ENCODE data around the gene UTP25.

UTP25 gene

GRCh38 chr1:209869291-209870149 lies 41.7 kb downstream of the UTP25 start:
- Mint-ChIP-seq H3K27me3 (peaks cover 17% of the 10 kb centered on the region), H3K4me3 (no peak overlapping the region), H3K9me3 (ENCODE audit: low read depth) (peaks cover 6% of the 10 kb centered on the region), H3K36me3 (peaks cover 2% of the 10 kb centered on the region), H3K4me1 (ENCODE audit: low read depth) (no peaks in the 10 kb centered on the region), H3K27ac (no peak overlapping the region)

GRCh38 chr1:209870151-209870831 lies 42.5 kb downstream of the UTP25 start:
- no peaks in the 10 kb centered on the region for H3K4me1 Mint-ChIP-seq (ENCODE audit: low read depth)
- peaks cover 6% of the 10 kb centered on the region for H3K9me3 Mint-ChIP-seq (ENCODE audit: low read depth)
- H3K36me3 Mint-ChIP-seq: peaks cover 2% of the 10 kb centered on the region
- H3K4me3 Mint-ChIP-seq: no peak overlapping the region
- H3K27ac Mint-ChIP-seq: no peak overlapping the region
- peaks cover 17% of the 10 kb centered on the region for H3K27me3 Mint-ChIP-seq

- H3K4me3 Mint-ChIP-seq: no peak overlapping the region
- no peak overlapping the region for H3K27ac Mint-ChIP-seq
- H3K27me3 Mint-ChIP-seq: peaks cover 17% of the 10 kb centered on the region
- peaks cover 2% of the 10 kb centered on the region for H3K36me3 Mint-ChIP-seq
- H3K4me1 Mint-ChIP-seq (ENCODE audit: low read depth): no peaks in the 10 kb centered on the region
- peaks cover 6% of the 10 kb centered on the region for H3K9me3 Mint-ChIP-seq (ENCODE audit: low read depth)
Measured at GRCh38 chr1:209871006-209871405, 43.2 kb downstream of the UTP25 start.

- Mint-ChIP-seq H3K4me3 (no peak overlapping the region), H3K27ac (no peak overlapping the region), H3K27me3 (peaks cover 19% of the 10 kb centered on the region), H3K4me1 (ENCODE audit: low read depth) (no peaks in the 10 kb centered on the region), H3K36me3 (no peaks in the 10 kb centered on the region), H3K9me3 (ENCODE audit: low read depth) (peaks cover 6% of the 10 kb centered on the region)
Measured at GRCh38 chr1:209871430-209871829, 43.7 kb downstream of the UTP25 start.

- Mint-ChIP-seq H3K9me3 (ENCODE audit: low read depth) (peaks cover 2% of the 10 kb centered on the region), H3K4me1 (ENCODE audit: low read depth) (no peaks in the 10 kb centered on the region), H3K27me3 (peaks cover 20% of the 10 kb centered on the region), H3K27ac (no peak overlapping the region), H3K36me3 (no peaks in the 10 kb centered on the region), H3K4me3 (no peak overlapping the region)
Measured at GRCh38 chr1:209873067-209873799, 45.5 kb downstream of the UTP25 start.

GRCh38 chr1:209875515-209875914 lies 47.7 kb downstream of the UTP25 start:
- Mint-ChIP-seq H3K4me3 (no peak overlapping the region), H3K36me3 (no peaks in the 10 kb centered on the region), H3K4me1 (ENCODE audit: low read depth) (no peaks in the 10 kb centered on the region), H3K9me3 (ENCODE audit: low read depth) (no peaks in the 10 kb centered on the region), H3K27me3 (peaks cover 24% of the 10 kb centered on the region), H3K27ac (no peak overlapping the region)

- Mint-ChIP-seq H3K27ac (no peak overlapping the region), H3K27me3 (peaks cover 26% of the 10 kb centered on the region), H3K4me3 (no peak overlapping the region), H3K4me1 (ENCODE audit: low read depth) (no peaks in the 10 kb centered on the region), H3K36me3 (no peaks in the 10 kb centered on the region), H3K9me3 (ENCODE audit: low read depth) (no peaks in the 10 kb centered on the region)
Measured at GRCh38 chr1:209876078-209876800, 48.5 kb downstream of the UTP25 start.

GRCh38 chr1:209877087-209877764 lies 49.5 kb downstream of the UTP25 start:
- Mint-ChIP-seq H3K27ac (no peak overlapping the region), H3K36me3 (no peaks in the 10 kb centered on the region), H3K27me3 (peaks cover 28% of the 10 kb centered on the region), H3K4me3 (no peak overlapping the region), H3K9me3 (ENCODE audit: low read depth) (no peaks in the 10 kb centered on the region), H3K4me1 (ENCODE audit: low read depth) (no peaks in the 10 kb centered on the region)

GRCh38 chr1:209878964-209879363 lies 51.2 kb downstream of the UTP25 start:
- H3K4me3 Mint-ChIP-seq: no peak overlapping the region
- H3K27ac Mint-ChIP-seq: no peak overlapping the region
- H3K4me1 Mint-ChIP-seq (ENCODE audit: low read depth): no peaks in the 10 kb centered on the region
- peaks cover 20% of the 10 kb centered on the region for H3K27me3 Mint-ChIP-seq
- H3K36me3 Mint-ChIP-seq: no peaks in the 10 kb centered on the region
- no peaks in the 10 kb centered on the region for H3K9me3 Mint-ChIP-seq (ENCODE audit: low read depth)

- no peaks in the 10 kb centered on the region for H3K9me3 Mint-ChIP-seq (ENCODE audit: low read depth)
- no peak overlapping the region for H3K27ac Mint-ChIP-seq
- H3K4me3 Mint-ChIP-seq: no peak overlapping the region
- H3K4me1 Mint-ChIP-seq (ENCODE audit: low read depth): no peaks in the 10 kb centered on the region
- H3K27me3 Mint-ChIP-seq: peaks cover 24% of the 10 kb centered on the region
- H3K36me3 Mint-ChIP-seq: no peaks in the 10 kb centered on the region
Measured at GRCh38 chr1:209879539-209879938, 51.8 kb downstream of the UTP25 start.

GRCh38 chr1:209880031-209880430 lies 52.3 kb downstream of the UTP25 start:
- Mint-ChIP-seq H3K27me3 (peaks cover 26% of the 10 kb centered on the region), H3K9me3 (ENCODE audit: low read depth) (no peaks in the 10 kb centered on the region), H3K27ac (no peak overlapping the region), H3K36me3 (no peaks in the 10 kb centered on the region), H3K4me1 (ENCODE audit: low read depth) (peaks cover 1% of the 10 kb centered on the region), H3K4me3 (no peak overlapping the region)

- peaks cover 22% of the 10 kb centered on the region for H3K27me3 Mint-ChIP-seq
- no peaks in the 10 kb centered on the region for H3K9me3 Mint-ChIP-seq (ENCODE audit: low read depth)
- H3K27ac Mint-ChIP-seq: no peak overlapping the region
- H3K4me3 Mint-ChIP-seq: no peak overlapping the region
- H3K4me1 Mint-ChIP-seq (ENCODE audit: low read depth): peaks cover 1% of the 10 kb centered on the region
- no peaks in the 10 kb centered on the region for H3K36me3 Mint-ChIP-seq
Measured at GRCh38 chr1:209881619-209882018, 53.8 kb downstream of the UTP25 start.

- no peaks in the 10 kb centered on the region for H3K36me3 Mint-ChIP-seq
- H3K9me3 Mint-ChIP-seq (ENCODE audit: low read depth): no peaks in the 10 kb centered on the region
- peaks cover 1% of the 10 kb centered on the region for H3K4me1 Mint-ChIP-seq (ENCODE audit: low read depth)
- peaks cover 25% of the 10 kb centered on the region for H3K27me3 Mint-ChIP-seq
- H3K4me3 Mint-ChIP-seq: no peak overlapping the region
- H3K27ac Mint-ChIP-seq: no peak overlapping the region
Measured at GRCh38 chr1:209882286-209882685, 54.5 kb downstream of the UTP25 start.

GRCh38 chr1:209882942-209883340 lies 55.2 kb downstream of the UTP25 start:
- Mint-ChIP-seq H3K4me3 (no peak overlapping the region), H3K4me1 (ENCODE audit: low read depth) (peaks cover 1% of the 10 kb centered on the region), H3K36me3 (no peaks in the 10 kb centered on the region), H3K27ac (no peak overlapping the region), H3K9me3 (ENCODE audit: low read depth) (no peaks in the 10 kb centered on the region), H3K27me3 (peaks cover 23% of the 10 kb centered on the region)

Measured in activated naive CD8-positive, alpha-beta T cell (primary cell).